Activated CD8-positive, alpha-beta memory T cell treated with anti-CD3 and anti-CD28 coated beads for 48 hours (primary cell): Measurements from ENCODE around the gene GRIPAP1.
A peak's percentile ranks its signal among the peaks of the same experiment; 100 is the strongest.

ENCODE experiments used
- DNase-seq, 3 experiments: peaks; one replicate each; pipeline ENCODE4 v3.0.0-alpha.2; 2020; ENCODE audit warnings: low read depth in 2 of 3, low spot score in 2 of 3

GRIPAP1 gene

GRCh38 chrX:48958635-48959094 lies 43.4 kb downstream of the GRIPAP1 start:
- DNase-seq = no peak

GRCh38 chrX:48957827-48958634 lies 44.0 kb downstream of the GRIPAP1 start:
- DNase-seq = peak in 2 of 3 experiments; percentile 73 to 84

- DNase-seq = peak in 1 of 3 experiments; percentile 56
Measured at GRCh38 chrX:48957477-48957826, 44.6 kb downstream of the GRIPAP1 start, which contains the start of gene OTUD5. Gene OTUD5 (minus strand): TSS chrX:48957607. CDS start chrX:48957570, 37 bp downstream.

- DNase-seq = no peak
Measured at GRCh38 chrX:48956728-48957414, 45.2 kb downstream of the GRIPAP1 start.

GRCh38 chrX:48948589-48948988 lies 53.5 kb downstream of the GRIPAP1 start:
- no peak for DNase-seq

GRCh38 chrX:48945517-48946348 lies 56.3 kb downstream of the GRIPAP1 start:
- no peak for DNase-seq

GRCh38 chrX:48942895-48943294 lies 59.2 kb downstream of the GRIPAP1 start:
- DNase-seq = no peak

- DNase-seq = no peak
Measured at GRCh38 chrX:48940404-48940955, 61.6 kb downstream of the GRIPAP1 start.

GRCh38 chrX:48939524-48940228 lies 62.4 kb downstream of the GRIPAP1 start:
- DNase-seq = no peak

GRCh38 chrX:48938721-48939425 lies 63.2 kb downstream of the GRIPAP1 start:
- peak in 1 of 3 experiments; percentile 62 for DNase-seq

GRCh38 chrX:48937054-48937907 lies 64.8 kb downstream of the GRIPAP1 start:
- DNase-seq = peak; percentile 71 to 85 (median 84)

GRCh38 chrX:48936429-48937053 lies 65.5 kb downstream of the GRIPAP1 start:
- no peak for DNase-seq

- DNase-seq = no peak
Measured at GRCh38 chrX:48935301-48935670, 66.8 kb downstream of the GRIPAP1 start.

GRCh38 chrX:48934581-48935300 lies 67.3 kb downstream of the GRIPAP1 start:
- no peak for DNase-seq

- no peak for DNase-seq
Measured at GRCh38 chrX:48933757-48934156, 68.3 kb downstream of the GRIPAP1 start.

- DNase-seq = no peak
Measured at GRCh38 chrX:48927736-48928382, 74.2 kb downstream of the GRIPAP1 start.

- DNase-seq = no peak
Measured at GRCh38 chrX:48927123-48927522, 74.9 kb downstream of the GRIPAP1 start.
